SW480 (cell line): ENCODE data around the gene PSMG4.
"Not testable (repeated sequence)": the region's sequence is repeated elsewhere in the genome, so short reads cannot be mapped to it uniquely, and the experiment has no call there.

Experiments
- DNase-seq: peaks from one replicate; pipeline ENCODE4 v3.0.0-alpha.2; 2016; ENCODE audit warnings: low spot score

The PSMG4 gene

GRCh38 chr6:3230256-3230882 lies 28.4 kb upstream of the PSMG4 start:
- no peak for DNase-seq

GRCh38 chr6:3230900-3231246 lies 27.9 kb upstream of the PSMG4 start:
- DNase-seq, result peak; percentile 36

- DNase-seq, result peak; percentile 85
These were observed 27.3 kb upstream of the PSMG4 start for GRCh38 chr6:3231247-3232016.

- no peak for DNase-seq
These were observed 26.5 kb upstream of the PSMG4 start for GRCh38 chr6:3232017-3232945.

GRCh38 chr6:3233321-3233720 lies 25.4 kb upstream of the PSMG4 start:
- DNase-seq, result no peak

- DNase-seq, result no peak
These were observed 24.8 kb upstream of the PSMG4 start for GRCh38 chr6:3233904-3234303.

- no peak for DNase-seq
These were observed 23.3 kb upstream of the PSMG4 start for GRCh38 chr6:3235486-3235885.

- DNase-seq, result no peak
These were observed 22.7 kb upstream of the PSMG4 start for GRCh38 chr6:3236005-3236404.

GRCh38 chr6:3237761-3238662 lies 20.7 kb upstream of the PSMG4 start:
- DNase-seq, result no peak

- DNase-seq, result peak; percentile 46
These were observed 19.5 kb upstream of the PSMG4 start for GRCh38 chr6:3239110-3239830.

- no peak for DNase-seq
These were observed 18.2 kb upstream of the PSMG4 start for GRCh38 chr6:3240595-3240994.

GRCh38 chr6:3241745-3242144 lies 17.0 kb upstream of the PSMG4 start:
- DNase-seq, result not testable (repeated sequence)

GRCh38 chr6:3242768-3243167 lies 16.0 kb upstream of the PSMG4 start:
- no peak for DNase-seq

GRCh38 chr6:3244003-3244831 lies 14.5 kb upstream of the PSMG4 start:
- no peak for DNase-seq

GRCh38 chr6:3244832-3245161 lies 13.9 kb upstream of the PSMG4 start:
- DNase-seq, result not testable (repeated sequence)

- no peak for DNase-seq
These were observed 13.5 kb upstream of the PSMG4 start for GRCh38 chr6:3245216-3245615.

GRCh38 chr6:3247255-3248146 lies 11.2 kb upstream of the PSMG4 start:
- peak; percentile 82 for DNase-seq

- DNase-seq, result no peak
These were observed 8.9 kb upstream of the PSMG4 start for GRCh38 chr6:3249821-3250220.

GRCh38 chr6:3250231-3250675 lies 8.5 kb upstream of the PSMG4 start:
- DNase-seq, result no peak
